Central memory CD8-positive, alpha-beta T cell (primary cell): Measurements from ENCODE around the gene VPS11.
"Not testable (repeated sequence)": the region's sequence is repeated elsewhere in the genome, so short reads cannot be mapped to it uniquely, and the experiment has no call there.

Source experiments
- ATAC-seq: fragments of 150-1000 bp; cut with Tn5 transposase; replicated peaks from 2 replicates; pipeline ENCODE4 v1.10.0; 2022; ENCODE audit warnings: mild to moderate bottlenecking, moderate FRiP score, moderate number of reproducible peaks; ENCODE audit not compliant: poor library complexity, severe bottlenecking; ENCODE audit errors: extremely low read depth
- DNase-seq, 2 donors: peaks; one replicate each; pipeline ENCODE4 v3.0.0; 2021; ENCODE audit warnings: low spot score in 2 of 2
- H3K27ac Mint-ChIP-seq: one replicate; pipeline ENCODE4 v1.8.0; 2022; ENCODE audit warnings: low read depth, mild to moderate bottlenecking, moderate library complexity, mixed read lengths
- H3K27me3 Mint-ChIP-seq: one replicate; pipeline ENCODE4 v1.8.0; 2022; ENCODE audit warnings: mixed read lengths
- H3K36me3 Mint-ChIP-seq: one replicate; pipeline ENCODE4 v1.8.0; 2022; ENCODE audit warnings: mild to moderate bottlenecking, moderate library complexity, mixed read lengths; ENCODE audit not compliant: insufficient read depth
- H3K4me1 Mint-ChIP-seq: one replicate; pipeline ENCODE4 v1.8.0; 2022; ENCODE audit warnings: mixed read lengths
- H3K4me3 Mint-ChIP-seq: one replicate; pipeline ENCODE4 v1.8.0; 2022; ENCODE audit warnings: mild to moderate bottlenecking, moderate library complexity, mixed read lengths
- H3K9me3 Mint-ChIP-seq: one replicate; pipeline ENCODE4 v1.8.0; 2022; ENCODE audit warnings: mixed read lengths

The VPS11 gene

GRCh38 chr11:119091966-119092879 lies 24.6 kb downstream of the VPS11 start:
- ATAC-seq: no peak
- no peaks in the 10 kb centered on the region for H3K9me3 Mint-ChIP-seq
- H3K4me3 Mint-ChIP-seq: peak overlapping the region; percentile 93
- no peak for DNase-seq
- H3K27me3 Mint-ChIP-seq: no peaks in the 10 kb centered on the region
- peaks cover 37% of the 10 kb centered on the region for H3K4me1 Mint-ChIP-seq
- peaks cover 26% of the 10 kb centered on the region for H3K36me3 Mint-ChIP-seq
- H3K27ac Mint-ChIP-seq: no peak overlapping the region

- no peak for ATAC-seq
- Mint-ChIP-seq H3K27ac (peak overlapping the region; percentile 96), H3K27me3 (no peaks in the 10 kb centered on the region), H3K36me3 (peaks cover 28% of the 10 kb centered on the region), H3K4me1 (peaks cover 37% of the 10 kb centered on the region), H3K9me3 (no peaks in the 10 kb centered on the region), H3K4me3 (peak overlapping the region; percentile 93)
- DNase-seq: no peak
Observed at GRCh38 chr11:119092880-119093842, 25.5 kb downstream of the VPS11 start.

- Mint-ChIP-seq H3K36me3 (peaks cover 31% of the 10 kb centered on the region), H3K9me3 (no peaks in the 10 kb centered on the region), H3K27me3 (no peaks in the 10 kb centered on the region), H3K4me1 (peaks cover 43% of the 10 kb centered on the region), H3K27ac (peak overlapping the region; percentile 96), H3K4me3 (peak overlapping the region; percentile 93)
- ATAC-seq (peak; percentile 3), DNase-seq (no peak)
Observed at GRCh38 chr11:119093942-119094815, 26.6 kb downstream of the VPS11 start.

- Mint-ChIP-seq H3K4me1 (peaks cover 43% of the 10 kb centered on the region), H3K9me3 (no peaks in the 10 kb centered on the region), H3K4me3 (peak overlapping the region; percentile 93), H3K36me3 (peaks cover 29% of the 10 kb centered on the region), H3K27me3 (no peaks in the 10 kb centered on the region), H3K27ac (peak overlapping the region; percentile 96)
- ATAC-seq (peak; percentile 25), DNase-seq (no peak)
Observed at GRCh38 chr11:119094816-119095065, 27.1 kb downstream of the VPS11 start.

GRCh38 chr11:119095066-119095880 lies 27.7 kb downstream of the VPS11 start:
- DNase-seq (peak; percentile 99 to 100), ATAC-seq (peak; percentile 90)
- Mint-ChIP-seq H3K27me3 (no peaks in the 10 kb centered on the region), H3K4me1 (peaks cover 47% of the 10 kb centered on the region), H3K4me3 (peak overlapping the region; percentile 93), H3K9me3 (no peaks in the 10 kb centered on the region), H3K27ac (peak overlapping the region; percentile 96), H3K36me3 (peaks cover 29% of the 10 kb centered on the region)

GRCh38 chr11:119099711-119100110 lies 32.1 kb downstream of the VPS11 start:
- Mint-ChIP-seq H3K9me3 (no peaks in the 10 kb centered on the region), H3K4me1 (peaks cover 36% of the 10 kb centered on the region), H3K4me3 (peak overlapping the region; percentile 89), H3K27me3 (no peaks in the 10 kb centered on the region), H3K27ac (no peak overlapping the region), H3K36me3 (peaks cover 30% of the 10 kb centered on the region)
- ATAC-seq (no peak), DNase-seq (no peak)

- Mint-ChIP-seq H3K36me3 (peaks cover 23% of the 10 kb centered on the region), H3K9me3 (no peaks in the 10 kb centered on the region)
Observed at GRCh38 chr11:119100246-119100970, 32.8 kb downstream of the VPS11 start.

GRCh38 chr11:119100994-119101758 lies 33.6 kb downstream of the VPS11 start:
- H3K4me1 Mint-ChIP-seq: peaks cover 28% of the 10 kb centered on the region
- H3K4me3 Mint-ChIP-seq: peak overlapping the region; percentile 89
- H3K27me3 Mint-ChIP-seq: no peaks in the 10 kb centered on the region
- H3K9me3 Mint-ChIP-seq: no peaks in the 10 kb centered on the region
- DNase-seq (no peak), ATAC-seq (peak; percentile 2)
- H3K36me3 Mint-ChIP-seq: peaks cover 17% of the 10 kb centered on the region
- H3K27ac Mint-ChIP-seq: peak overlapping the region; percentile 94

More at GRCh38 chr11:119100246-119100970, 32.8 kb downstream of the VPS11 start:
- ATAC-seq: no peak
- H3K27me3 Mint-ChIP-seq: no peaks in the 10 kb centered on the region
- H3K27ac Mint-ChIP-seq: peak overlapping the region; percentile 8
- no peak for DNase-seq
- peaks cover 31% of the 10 kb centered on the region for H3K4me1 Mint-ChIP-seq
- peak overlapping the region; percentile 89 for H3K4me3 Mint-ChIP-seq

GRCh38 chr11:119101759-119102423 lies 34.3 kb downstream of the VPS11 start, which contains the start of gene DPAGT1:
Gene DPAGT1, minus strand, starts transcription at chr11:119101853. Its CDS starts 198 bp downstream, at chr11:119101655.
- Mint-ChIP-seq H3K27ac (peak within 1 kb of the TSS; percentile 94), H3K36me3 (peaks cover 18% of the 10 kb centered on the region), H3K4me3 (peak within 1 kb of the TSS; percentile 89), H3K27me3 (no peaks in the 10 kb centered on the region), H3K4me1 (peaks cover 30% of the 10 kb centered on the region), H3K9me3 (no peaks in the 10 kb centered on the region)
- ATAC-seq: peak; percentile 91
- peak; percentile 68 to 76 for DNase-seq

GRCh38 chr11:119103161-119103664 lies 35.6 kb downstream of the VPS11 start:
- peak overlapping the region; percentile 89 for H3K4me3 Mint-ChIP-seq
- H3K9me3 Mint-ChIP-seq, H3K27me3 Mint-ChIP-seq, ATAC-seq, DNase-seq, H3K27ac Mint-ChIP-seq: not testable (repeated sequence)
- H3K4me1 Mint-ChIP-seq: peaks cover 35% of the 10 kb centered on the region
- peaks cover 18% of the 10 kb centered on the region for H3K36me3 Mint-ChIP-seq
